Stimulated activated naive B cell treated with anti-CD40 and anti-IgM and Interleukin-4, amounts not matched to agents 10 μg/mL and 1 μg/mL and 100 μg/mL, for 72 hours (primary cell): ENCODE results near the gene PRUNE2.

Experiments used
- ATAC-seq, 2 donors: fragments of 150-1000 bp; cut with Tn5 transposase; replicated peaks; 2 replicates each; pipeline ENCODE4 v1.10.0; 2021; ENCODE audit warnings: moderate library complexity in 1 of 2
- DNase-seq: peaks from one replicate; pipeline ENCODE4 v3.0.0; 2021
- H3K27ac Mint-ChIP-seq: one replicate; pipeline ENCODE4 v1.8.0; 2022; ENCODE audit warnings: mild to moderate bottlenecking, mixed read lengths
- H3K27me3 Mint-ChIP-seq, 2 donors: one replicate each; pipeline ENCODE4 v1.8.0; 2022; ENCODE audit warnings: mixed read lengths in 2 of 2
- H3K36me3 Mint-ChIP-seq, 2 donors: one replicate each; pipeline ENCODE4 v1.8.0; 2022; ENCODE audit warnings: mixed read lengths in 2 of 2, mild to moderate bottlenecking in 1 of 2
- H3K4me1 Mint-ChIP-seq, 2 donors: one replicate each; pipeline ENCODE4 v1.8.0; 2022; ENCODE audit warnings: mixed read lengths in 2 of 2, mild to moderate bottlenecking in 1 of 2
- H3K4me3 Mint-ChIP-seq, 2 donors: one replicate each; pipeline ENCODE4 v1.8.0; 2022; ENCODE audit warnings: mild to moderate bottlenecking in 2 of 2, mixed read lengths in 2 of 2, moderate library complexity in 1 of 2
- H3K9me3 Mint-ChIP-seq, 2 donors: one replicate each; pipeline ENCODE4 v1.8.0; 2022; ENCODE audit warnings: mixed read lengths in 2 of 2, mild to moderate bottlenecking in 1 of 2

The PRUNE2 gene

GRCh38 chr9:76891874-76892273 is 14.0 kb downstream of the PRUNE2 start:
- no peak overlapping the region for H3K27ac Mint-ChIP-seq
- DNase-seq = no peak
- H3K4me1 Mint-ChIP-seq = no peaks in the 10 kb centered on the region
- H3K36me3 Mint-ChIP-seq = no peaks in the 10 kb centered on the region
- H3K27me3 Mint-ChIP-seq = peaks cover 0 to 13% of the 10 kb centered on the region in 2 donors
- no peak overlapping the region for H3K4me3 Mint-ChIP-seq
- H3K9me3 Mint-ChIP-seq = no peaks in the 10 kb centered on the region
- no peak for ATAC-seq

DNA sequence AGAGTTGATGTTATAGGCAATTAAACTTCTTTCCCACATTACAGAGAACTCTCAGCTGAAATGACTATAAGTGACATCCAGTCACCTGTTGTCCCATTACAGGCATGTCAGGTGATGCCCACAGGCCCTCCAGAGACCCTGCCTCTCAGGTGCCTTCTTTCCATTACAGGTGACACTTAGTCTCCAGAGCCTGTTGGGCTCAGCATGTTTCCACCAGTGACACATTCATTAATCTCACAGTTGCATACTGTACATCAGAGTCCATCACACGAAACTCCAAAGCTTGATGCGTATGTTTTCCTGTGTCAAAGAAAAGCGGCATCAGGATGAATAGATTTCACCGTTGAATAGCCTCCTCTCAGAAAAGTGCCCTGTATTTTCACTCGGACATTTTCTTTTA is 14.6 kb downstream of the PRUNE2 start:
- no peak for DNase-seq
- Mint-ChIP-seq H3K27me3 (peaks cover 0 to 8% of the 10 kb centered on the region in 2 donors), H3K27ac (no peak overlapping the region), H3K4me3 (no peak overlapping the region), H3K9me3 (no peaks in the 10 kb centered on the region), H3K4me1 (no peaks in the 10 kb centered on the region), H3K36me3 (no peaks in the 10 kb centered on the region)
- no peak for ATAC-seq

DNA sequence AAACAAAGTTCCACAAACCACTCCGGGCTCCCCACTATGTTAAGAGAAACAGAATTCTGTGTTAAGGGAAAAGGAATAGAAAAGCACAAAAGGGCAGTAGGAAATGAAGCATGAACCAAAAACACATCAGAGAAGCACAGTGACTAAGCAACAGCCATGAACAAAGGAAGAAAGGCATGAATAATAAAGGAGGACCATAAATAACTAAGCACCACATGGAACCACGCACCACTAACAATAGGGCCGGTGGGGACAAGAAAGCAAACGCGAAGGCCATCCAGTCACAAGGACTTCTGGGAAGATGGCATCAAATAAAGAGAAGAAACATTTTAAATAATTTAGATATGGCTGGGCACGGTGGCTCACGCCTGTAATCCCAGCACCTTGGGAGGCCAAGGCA is 18.0 kb downstream of the PRUNE2 start:
- Mint-ChIP-seq H3K4me1 (no peaks in the 10 kb centered on the region), H3K36me3 (no peaks in the 10 kb centered on the region), H3K27ac (no peak overlapping the region), H3K27me3 (peaks cover 0 to 7% of the 10 kb centered on the region in 2 donors), H3K9me3 (no peaks in the 10 kb centered on the region), H3K4me3 (no peak overlapping the region)
- no peak for DNase-seq
- no peak for ATAC-seq

- H3K27me3 Mint-ChIP-seq = peaks cover 0 to 7% of the 10 kb centered on the region in 2 donors
- no peaks in the 10 kb centered on the region for H3K4me1 Mint-ChIP-seq
- ATAC-seq = no peak
- DNase-seq = no peak
- no peaks in the 10 kb centered on the region for H3K9me3 Mint-ChIP-seq
- no peak overlapping the region for H3K27ac Mint-ChIP-seq
- no peak overlapping the region for H3K4me3 Mint-ChIP-seq
- H3K36me3 Mint-ChIP-seq = no peaks in the 10 kb centered on the region
Observed at GRCh38 chr9:76887003-76887821, 18.7 kb downstream of the PRUNE2 start.

DNA sequence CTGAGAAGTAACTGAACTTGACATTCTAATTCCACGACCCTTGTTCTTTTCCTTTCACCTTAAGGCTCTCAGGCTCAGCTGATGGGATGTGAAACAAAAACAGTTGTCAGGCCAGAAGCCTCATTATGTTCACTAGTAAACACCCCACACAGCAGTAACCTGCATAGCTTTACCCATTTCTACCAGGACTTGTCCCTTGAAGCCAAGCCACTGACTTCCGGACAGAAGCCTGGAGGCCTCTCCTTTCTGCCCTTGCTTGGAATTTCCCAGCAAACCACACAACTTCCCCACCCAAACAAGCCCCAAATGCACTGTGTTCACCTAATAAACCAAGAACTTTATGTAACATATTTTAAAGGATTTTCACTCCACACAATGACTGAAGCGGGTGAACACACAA is 19.6 kb downstream of the PRUNE2 start:
- no peaks in the 10 kb centered on the region for H3K36me3 Mint-ChIP-seq
- H3K27me3 Mint-ChIP-seq = peaks cover 0 to 7% of the 10 kb centered on the region in 2 donors
- H3K4me3 Mint-ChIP-seq = no peak overlapping the region
- no peaks in the 10 kb centered on the region for H3K4me1 Mint-ChIP-seq
- DNase-seq (no peak), ATAC-seq (no peak)
- no peaks in the 10 kb centered on the region for H3K9me3 Mint-ChIP-seq
- H3K27ac Mint-ChIP-seq = no peak overlapping the region

DNA sequence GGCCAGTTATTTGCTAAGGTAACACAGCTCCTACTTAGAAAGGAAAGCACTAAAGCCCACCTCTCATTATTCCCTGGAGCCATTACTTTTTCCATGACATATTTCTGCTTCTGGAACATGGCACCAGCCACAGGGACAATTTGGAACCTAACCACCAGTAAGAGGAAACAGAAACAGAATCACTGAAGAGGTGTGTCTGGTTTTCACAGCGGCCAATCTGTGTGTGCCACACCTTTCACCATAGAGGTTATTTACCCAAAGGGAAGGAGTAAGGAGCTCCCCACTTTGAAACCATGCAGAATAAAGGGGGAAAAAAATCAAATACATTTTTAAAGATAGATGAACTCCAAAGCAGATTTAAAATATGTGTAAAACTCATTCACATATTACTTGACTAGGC is 21.1 kb downstream of the PRUNE2 start:
- no peaks in the 10 kb centered on the region for H3K36me3 Mint-ChIP-seq
- no peak overlapping the region for H3K4me3 Mint-ChIP-seq
- H3K4me1 Mint-ChIP-seq = no peaks in the 10 kb centered on the region
- DNase-seq (no peak), ATAC-seq (no peak)
- no peaks in the 10 kb centered on the region for H3K9me3 Mint-ChIP-seq
- no peak overlapping the region for H3K27ac Mint-ChIP-seq
- peaks cover 0 to 4% of the 10 kb centered on the region in 2 donors for H3K27me3 Mint-ChIP-seq

- Mint-ChIP-seq H3K27ac (no peak overlapping the region), H3K9me3 (no peaks in the 10 kb centered on the region)
Observed at GRCh38 chr9:76883341-76883855, 22.5 kb downstream of the PRUNE2 start.

GRCh38 chr9:76882686-76883085 is 23.2 kb downstream of the PRUNE2 start:
- ATAC-seq (peak; percentile 56 to 70), DNase-seq (no peak)
- H3K9me3 Mint-ChIP-seq = no peaks in the 10 kb centered on the region
- H3K4me1 Mint-ChIP-seq = no peaks in the 10 kb centered on the region
- no peak overlapping the region for H3K4me3 Mint-ChIP-seq
- peaks cover 0 to under 1% of the 10 kb centered on the region in 2 donors for H3K27me3 Mint-ChIP-seq
- H3K27ac Mint-ChIP-seq = no peak overlapping the region
- H3K36me3 Mint-ChIP-seq = no peaks in the 10 kb centered on the region

More at GRCh38 chr9:76883341-76883855, 22.5 kb downstream of the PRUNE2 start:
- Mint-ChIP-seq H3K4me1 (no peaks in the 10 kb centered on the region), H3K27me3 (peaks cover 0 to 4% of the 10 kb centered on the region in 2 donors), H3K36me3 (no peaks in the 10 kb centered on the region), H3K4me3 (no peak overlapping the region)
- ATAC-seq (no peak), DNase-seq (no peak)

DNA sequence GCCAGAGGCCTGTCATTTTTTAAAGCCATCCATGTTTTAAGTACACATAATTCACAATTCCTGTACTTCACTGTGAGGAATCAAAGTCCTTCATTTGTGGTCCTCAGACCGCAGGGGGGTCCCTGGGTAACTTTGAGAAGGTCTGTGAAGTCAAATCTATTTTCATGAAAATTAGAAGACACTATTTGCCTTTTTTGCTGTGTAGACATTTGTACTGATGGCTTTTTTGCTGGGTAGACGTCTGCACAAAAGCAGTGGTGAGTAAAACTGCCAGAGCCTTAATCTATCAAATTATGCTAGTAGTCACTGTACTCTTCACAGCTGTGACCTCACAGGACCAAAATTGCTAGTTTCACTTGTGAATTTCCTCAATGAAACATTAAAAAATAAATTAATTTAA is 25.7 kb downstream of the PRUNE2 start:
- no peak for DNase-seq
- H3K4me3 Mint-ChIP-seq = no peak overlapping the region
- ATAC-seq = no peak
- H3K4me1 Mint-ChIP-seq = no peaks in the 10 kb centered on the region
- H3K9me3 Mint-ChIP-seq = no peaks in the 10 kb centered on the region
- H3K27me3 Mint-ChIP-seq = no peaks in the 10 kb centered on the region
- H3K27ac Mint-ChIP-seq = no peak overlapping the region
- no peaks in the 10 kb centered on the region for H3K36me3 Mint-ChIP-seq

- Mint-ChIP-seq H3K4me1 (no peaks in the 10 kb centered on the region), H3K27me3 (no peaks in the 10 kb centered on the region), H3K27ac (no peak overlapping the region), H3K36me3 (no peaks in the 10 kb centered on the region), H3K9me3 (no peaks in the 10 kb centered on the region), H3K4me3 (no peak overlapping the region)
- DNase-seq (no peak), ATAC-seq (no peak)
Observed at GRCh38 chr9:76878933-76879332, 27.0 kb downstream of the PRUNE2 start.

DNA sequence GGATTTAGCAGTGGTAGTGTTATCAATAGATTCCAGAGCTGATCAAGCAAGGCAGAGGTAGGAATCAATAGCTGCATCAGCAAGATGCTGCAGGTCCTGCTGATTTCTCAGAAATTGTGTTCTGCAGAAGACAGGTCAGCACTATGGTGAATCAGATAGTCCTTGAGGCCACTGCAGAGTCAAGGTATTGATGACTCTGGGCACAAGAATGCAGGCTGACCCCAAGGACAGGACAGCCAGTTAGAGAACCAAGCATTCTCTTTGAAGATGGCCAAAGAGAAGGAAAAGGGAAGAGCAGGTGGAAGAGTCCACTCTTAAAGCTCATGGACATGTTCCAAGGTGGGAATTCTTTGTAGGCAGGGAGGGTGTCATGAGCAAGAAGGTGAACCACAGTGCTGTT is 28.0 kb downstream of the PRUNE2 start:
- no peak for ATAC-seq
- H3K9me3 Mint-ChIP-seq = no peaks in the 10 kb centered on the region
- no peak for DNase-seq
- no peak overlapping the region for H3K27ac Mint-ChIP-seq
- H3K4me1 Mint-ChIP-seq = no peaks in the 10 kb centered on the region
- H3K36me3 Mint-ChIP-seq = no peaks in the 10 kb centered on the region
- H3K27me3 Mint-ChIP-seq = peaks cover 0 to under 1% of the 10 kb centered on the region in 2 donors
- no peak overlapping the region for H3K4me3 Mint-ChIP-seq

DNA sequence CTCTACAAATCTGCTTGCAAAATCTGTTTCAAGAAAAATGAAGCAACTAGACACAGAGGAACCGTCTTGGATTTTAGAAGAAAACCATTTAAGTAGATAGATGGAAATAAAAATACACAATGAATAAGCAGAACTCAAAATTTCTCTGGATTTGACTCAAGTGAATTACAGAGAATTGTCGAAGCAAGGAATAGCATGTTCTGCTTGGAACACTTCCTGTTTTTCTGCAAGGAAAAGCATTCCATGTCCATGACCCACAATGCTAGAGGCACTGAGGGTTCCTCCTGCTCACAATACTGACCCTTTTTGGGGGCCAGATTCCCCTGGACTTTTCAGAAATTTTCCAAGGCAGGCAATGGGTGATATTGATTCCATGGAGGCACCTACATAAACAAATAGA is 29.8 kb downstream of the PRUNE2 start:
- Mint-ChIP-seq H3K27me3 (peaks cover 0 to 5% of the 10 kb centered on the region in 2 donors), H3K4me3 (no peak overlapping the region), H3K27ac (no peak overlapping the region), H3K4me1 (no peaks in the 10 kb centered on the region), H3K9me3 (no peaks in the 10 kb centered on the region), H3K36me3 (no peaks in the 10 kb centered on the region)
- DNase-seq = no peak
- no peak for ATAC-seq

DNA sequence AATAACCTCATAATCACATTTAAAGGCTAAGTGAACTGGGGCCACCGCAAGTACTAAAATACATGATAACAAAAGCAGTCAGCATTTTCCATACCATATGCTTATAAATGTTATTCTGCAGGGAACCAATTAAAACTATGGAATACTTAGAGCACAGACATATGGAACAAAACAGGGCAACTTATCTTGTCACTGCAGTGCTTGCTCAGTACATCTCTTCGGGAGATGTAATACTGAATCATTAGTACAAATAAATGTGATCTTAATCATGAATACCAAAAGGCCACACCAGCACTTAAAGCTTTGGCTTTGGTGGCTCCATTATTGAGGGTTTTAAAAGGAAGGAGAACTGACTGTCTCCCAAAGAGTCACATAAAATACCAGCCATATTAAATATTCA is 32.1 kb downstream of the PRUNE2 start:
- Mint-ChIP-seq H3K4me3 (no peak overlapping the region), H3K27ac (no peak overlapping the region), H3K27me3 (peaks cover 5% of the 10 kb centered on the region in 2 donors), H3K36me3 (no peaks in the 10 kb centered on the region), H3K4me1 (no peaks in the 10 kb centered on the region), H3K9me3 (no peaks in the 10 kb centered on the region)
- no peak for DNase-seq
- no peak for ATAC-seq

DNA sequence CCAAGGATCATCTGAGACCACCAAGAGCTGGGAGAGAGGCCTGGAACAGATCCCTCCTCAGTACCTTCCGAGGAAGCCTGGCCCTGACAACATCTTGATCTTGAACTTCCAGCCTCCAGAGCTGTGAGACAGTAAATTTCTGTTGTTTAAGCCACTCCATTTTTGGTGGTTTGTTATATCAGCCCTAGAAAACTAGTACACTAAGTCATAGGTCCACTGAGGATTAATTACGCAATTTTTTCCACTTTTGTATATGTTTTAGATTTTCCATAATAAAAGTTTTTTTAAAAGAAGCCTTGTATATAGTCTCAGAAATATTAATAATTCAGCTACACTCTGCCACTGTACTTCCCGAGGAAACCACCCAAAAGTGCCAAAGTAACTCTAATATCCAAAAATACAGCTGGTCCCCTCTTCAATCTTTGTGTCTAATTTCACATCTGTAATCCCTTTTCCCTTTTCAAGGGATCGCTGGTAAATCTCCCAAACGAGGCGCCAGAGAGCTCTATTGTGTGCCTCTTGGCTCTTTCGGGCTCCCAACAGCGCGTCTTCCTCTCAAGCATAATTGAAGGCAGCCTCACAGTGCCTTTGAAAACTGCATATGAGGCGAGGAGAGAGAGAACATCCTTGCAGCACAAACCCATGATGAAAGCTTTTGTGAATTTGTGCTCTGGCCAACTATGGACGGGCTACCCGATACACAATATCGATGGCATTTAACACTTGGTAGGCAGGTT is 32.7 kb downstream of the PRUNE2 start:
- Mint-ChIP-seq H3K27ac (no peak overlapping the region), H3K4me1 (no peaks in the 10 kb centered on the region)

DNA sequence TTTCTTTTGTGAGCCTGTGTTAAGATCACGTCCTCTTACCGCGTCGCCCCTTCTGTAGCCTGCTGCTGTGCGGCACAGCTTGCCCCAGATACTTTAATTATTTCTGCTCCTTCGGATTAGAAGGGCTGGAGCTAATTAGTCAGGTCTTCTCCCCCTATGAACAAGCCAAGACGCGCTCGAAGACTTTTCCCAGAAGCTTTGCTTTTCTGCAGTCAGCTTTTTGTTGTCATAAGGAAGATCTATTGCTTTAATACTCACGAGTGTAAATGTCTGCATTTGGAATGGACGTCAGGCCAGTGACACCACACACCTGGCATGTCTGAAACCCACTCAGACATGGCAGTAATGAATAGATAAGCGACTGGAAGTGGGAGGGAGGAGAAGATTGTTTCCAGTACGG is 37.0 kb downstream of the PRUNE2 start:
- DNase-seq = no peak
- Mint-ChIP-seq H3K27ac (no peak overlapping the region), H3K27me3 (peaks cover 10 to 13% of the 10 kb centered on the region in 2 donors), H3K9me3 (no peaks in the 10 kb centered on the region), H3K36me3 (no peaks in the 10 kb centered on the region), H3K4me1 (no peaks in the 10 kb centered on the region), H3K4me3 (no peak overlapping the region)
- no peak for ATAC-seq

More for the DNA sequence above, 32.7 kb downstream of the PRUNE2 start:
- DNase-seq (no peak), ATAC-seq (no peak)
- Mint-ChIP-seq H3K4me3 (no peak overlapping the region), H3K9me3 (no peaks in the 10 kb centered on the region), H3K36me3 (no peaks in the 10 kb centered on the region), H3K27me3 (peaks cover 5 to 9% of the 10 kb centered on the region in 2 donors)
